A549 (cell line): Measurements from ENCODE around the gene EGFLAM. TPM values are rescaled to one million over a fixed set of nuclear protein-coding genes. Genes with fewer than 3 reads are reported as not detected.

Source experiments
- ATAC-seq, 2 experiments: fragments of 200-7000 bp in 1 of 2; fragments of >200 bp in 1 of 2; cut with Nextera tagmentation in 1 of 2; cut with Tn5 transposase in 1 of 2; 3 replicates each; pipeline versions ENCODE4 v1.8.0 to v1.9.1; 2018 to 2020; ENCODE audit warnings: mild to moderate bottlenecking in 1 of 2, moderate library complexity in 1 of 2
- CTCF ChIA-PET: fragments of 300-600 bp; sonication (Branson Sonifier 250); formaldehyde crosslinking; extraction: SDS; loops from one replicate; lab custom pipeline; 2021; ENCODE audit warnings: antibody characterized with exemption, inconsistent platforms; lab: Yijun Ruan, JAX
- POLR2A ChIA-PET: fragments of 350-600 bp; formaldehyde crosslinking; extraction: SDS; loops from one replicate; lab custom pipeline; 2021; ENCODE audit warnings: antibody characterized with exemption, inconsistent platforms; lab: Yijun Ruan, JAX
- DNase-seq, 2 experiments: peaks; one replicate each; pipeline versions ENCODE4 v3.0.0 to v3.0.0-alpha.2; 2011 to 2016; ENCODE audit warnings: low read depth in 1 of 2, low spot score in 1 of 2
- FAIRE-seq: peaks from 2 replicates; lab custom pipeline; 2011; peaks lifted over from hg19 to GRCh38; lab: Jason Lieb, UNC
- H3K27ac ChIP-seq, 2 experiments: fragments of >200 bp; sonication (Bioruptor Twin); formaldehyde crosslinking; 3 replicates each; pipeline ENCODE4 v1.5.1; 2016 to 2017
- H3K4me1 ChIP-seq: fragments of >200 bp; sonication (Bioruptor Twin); formaldehyde crosslinking; 3 replicates; pipeline ENCODE4 v1.6.1; 2016
- H3K4me2 ChIP-seq: fragments of >200 bp; sonication (Bioruptor Twin); formaldehyde crosslinking; 3 replicates; pipeline ENCODE4 v1.6.1; 2016
- H3K4me3 ChIP-seq: fragments of >200 bp; sonication (Bioruptor Twin); formaldehyde crosslinking; 3 replicates; pipeline ENCODE4 v1.5.1; 2016
- H3K9me3 ChIP-seq: fragments of >200 bp; sonication (Bioruptor Twin); formaldehyde crosslinking; 3 replicates; pipeline ENCODE4 v1.6.1; 2016
- CHD4 ChIP-seq: fragments of 200-600 bp; sonication (generic); IDR thresholded peaks from 2 replicates; pipeline ENCODE4 v1.6.1; 2016; ENCODE audit warnings: antibody characterized with exemption, mild to moderate bottlenecking, borderline replicate concordance
- EHMT2 ChIP-seq: fragments of 200-600 bp; sonication (generic); IDR thresholded peaks from 2 replicates; pipeline ENCODE4 v1.6.1; 2016; ENCODE audit warnings: antibody characterized with exemption, low read depth, mild to moderate bottlenecking, moderate library complexity
- ESRRA ChIP-seq: fragments of 150-350 bp; IDR thresholded peaks from 2 replicates; pipeline ENCODE4 v1.6.1; 2014; ENCODE audit warnings: mild to moderate bottlenecking, low read length, borderline replicate concordance
- FOXS1 ChIP-seq: fragments of 250-450 bp; sonication (Bioruptor Pico); IDR thresholded peaks from 2 replicates; pipeline ENCODE4 v1.5.0; 2020; ENCODE audit warnings: mild to moderate bottlenecking, moderate library complexity
- JUN ChIP-seq, 2 experiments: fragments of >200 bp; sonication (Bioruptor Twin); formaldehyde crosslinking; IDR thresholded peaks; 2 replicates in 1 of 2; 3 replicates in 1 of 2; pipeline ENCODE4 v1.6.1; 2016 to 2017
- JUNB ChIP-seq: fragments of >200 bp; sonication (Bioruptor Twin); formaldehyde crosslinking; IDR thresholded peaks from 2 replicates; pipeline ENCODE4 v1.6.1; 2016
- KDM1A ChIP-seq: fragments of 200-600 bp; sonication (generic); IDR thresholded peaks from 2 replicates; pipeline ENCODE4 v1.6.1; 2016; ENCODE audit warnings: low read depth, mild to moderate bottlenecking
- NFE2L2 ChIP-seq: fragments of 150-350 bp; conservative IDR thresholded peaks from 2 replicates; pipeline ENCODE4 v1.6.1; 2014; ENCODE audit warnings: low read length
- PHF8 ChIP-seq: fragments of 200-600 bp; sonication (generic); IDR thresholded peaks from 2 replicates; pipeline ENCODE4 v1.6.1; 2016; ENCODE audit warnings: low read depth, mild to moderate bottlenecking, antibody characterized with exemption, moderate library complexity, borderline replicate concordance
- RAD21 ChIP-seq, 2 experiments: fragments of >200 bp in 1 of 2; sonication (Bioruptor Twin) in 1 of 2; formaldehyde crosslinking in 1 of 2; IDR thresholded peaks in 1 of 2; conservative IDR thresholded peaks in 1 of 2; 2 replicates in 1 of 2; 3 replicates in 1 of 2; pipeline ENCODE4 v1.6.1; 2012 to 2018; ENCODE audit warnings: inconsistent platforms in 1 of 2
- RFX5 ChIP-seq: fragments of 450-650 bp; IDR thresholded peaks from 2 replicates; pipeline ENCODE4 v1.7.1; 2014; ENCODE audit warnings: antibody characterized with exemption, mild to moderate bottlenecking, moderate library complexity
- SREBF2 ChIP-seq: fragments of 450-650 bp; IDR thresholded peaks from 2 replicates; pipeline ENCODE4 v1.6.1; 2014; ENCODE audit warnings: mild to moderate bottlenecking, moderate library complexity
- TP53 ChIP-seq: fragments of 250-450 bp; sonication (Bioruptor Pico); IDR thresholded peaks from 2 replicates; pipeline ENCODE4 v1.5.0; 2021; ENCODE audit warnings: mild to moderate bottlenecking, moderate library complexity
- ZFP36 ChIP-seq: fragments of 450-650 bp; IDR thresholded peaks from 2 replicates; pipeline ENCODE4 v1.6.1; 2014; ENCODE audit warnings: borderline replicate concordance; ENCODE audit not compliant: partially characterized antibody
- WGBS: methylation state at CpG from one replicate; pipeline ENCODE4 v1.1.6; 2017; ENCODE audit errors: missing lambda C conversion rate; 5-methylcytosine and 5-hydroxymethylcytosine counted together
- polyA plus RNA-seq, 4 experiments: library from polyadenylated mRNA; depleted of rRNA in 3 of 4; stranded (reverse); fragments of >200 nt; fragmentation: RNase III in 1 of 4; extraction: RNeasy Plus Mini Kit Qiagen cat#74134 plus additional on column Dnase treatment in 1 of 4; gene quantifications; 2 replicates in 3 of 4; 3 replicates in 1 of 4; pipeline ENCODE4 v1.2.3, GENCODE V29; 2011 to 2017
- TF ChIP-seq, protein P1 (sequence below): IDR thresholded peaks from 2 replicates; pipeline ENCODE4 v1.6.1; 2012; ENCODE audit warnings: low read depth, borderline replicate concordance
- TF ChIP-seq, protein P2 (sequence below): IDR thresholded peaks from 2 replicates; pipeline ENCODE4 v1.6.1; 2012
- TF ChIP-seq, protein P3 (sequence below): fragments of 150-350 bp; IDR thresholded peaks from 2 replicates; pipeline ENCODE4 v1.6.1; 2014; ENCODE audit warnings: low read depth, mild to moderate bottlenecking, low read length
- TF ChIP-seq, protein P4 (sequence below): IDR thresholded peaks from 2 replicates; pipeline ENCODE4 v1.6.1; 2012
- TF ChIP-seq, protein P5 (sequence below): fragments of >200 bp; sonication (Bioruptor Twin); formaldehyde crosslinking; IDR thresholded peaks from 2 replicates; pipeline ENCODE4 v1.6.1; 2016
- TF ChIP-seq, protein P6 (sequence below): fragments of 250-450 bp; sonication (Bioruptor Pico); IDR thresholded peaks from 2 replicates; pipeline ENCODE4 v1.5.0; 2021; ENCODE audit warnings: mild to moderate bottlenecking, moderate library complexity, borderline replicate concordance

The EGFLAM gene
- polyA plus RNA-seq, 2 of the 4 experiments (the other 2 are of a cell fraction), result 0.13 TPM; not detected in 1

DNA sequence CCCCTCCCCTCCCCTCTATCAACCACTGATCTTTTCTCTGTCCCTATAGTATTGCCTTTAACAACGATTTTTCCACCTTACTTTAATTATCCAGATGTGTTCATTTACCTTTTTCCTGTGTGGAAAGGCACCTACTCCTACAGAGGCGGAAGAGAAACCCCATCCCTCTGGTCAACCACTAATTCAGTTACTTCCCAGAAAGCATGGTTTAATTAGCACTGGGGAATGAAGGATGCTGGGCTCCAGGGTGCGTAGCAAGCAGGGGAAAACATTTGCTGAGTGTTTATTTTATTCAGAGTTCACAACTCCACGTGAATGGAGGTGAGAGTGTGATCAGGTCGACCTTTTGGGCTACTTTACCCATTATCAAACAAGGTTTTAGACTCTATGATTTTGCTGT lies 16.7 kb upstream of the EGFLAM start (continued):
- TF ChIP-seq, protein P1, sequence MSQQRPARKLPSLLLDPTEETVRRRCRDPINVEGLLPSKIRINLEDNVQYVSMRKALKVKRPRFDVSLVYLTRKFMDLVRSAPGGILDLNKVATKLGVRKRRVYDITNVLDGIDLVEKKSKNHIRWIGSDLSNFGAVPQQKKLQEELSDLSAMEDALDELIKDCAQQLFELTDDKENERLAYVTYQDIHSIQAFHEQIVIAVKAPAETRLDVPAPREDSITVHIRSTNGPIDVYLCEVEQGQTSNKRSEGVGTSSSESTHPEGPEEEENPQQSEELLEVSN, result no peak
- TF ChIP-seq ZFP36 (no peak), NFE2L2 (no peak), FOXS1 (CRISPR knock-in tag) (no peak)
- TF ChIP-seq, protein P2, sequence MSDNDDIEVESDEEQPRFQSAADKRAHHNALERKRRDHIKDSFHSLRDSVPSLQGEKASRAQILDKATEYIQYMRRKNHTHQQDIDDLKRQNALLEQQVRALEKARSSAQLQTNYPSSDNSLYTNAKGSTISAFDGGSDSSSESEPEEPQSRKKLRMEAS, result no peak

DNA sequence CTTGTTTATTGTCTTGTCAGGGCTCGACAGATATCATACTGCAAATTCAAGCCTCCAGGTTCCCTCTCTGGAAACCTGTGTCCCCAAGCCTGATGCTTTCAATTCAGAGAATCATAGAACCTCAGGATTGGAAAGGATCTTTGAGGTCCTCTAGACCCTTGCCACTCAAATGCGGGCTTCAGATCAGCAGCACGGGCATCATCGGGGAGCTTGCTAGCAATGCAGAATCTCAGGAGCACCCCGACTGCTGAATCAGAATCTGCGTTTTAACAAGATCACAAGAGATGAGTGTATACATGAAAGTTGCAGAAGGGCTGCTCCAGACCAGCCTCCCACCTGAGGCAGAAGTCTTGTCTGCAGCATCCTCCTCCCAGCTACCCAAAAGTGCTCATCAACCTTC lies 13.1 kb upstream of the EGFLAM start:
- CTCF ChIA-PET, result interaction anchor here (1.5 kb wide), 1 partner anchor 12 kb away, joined by 3 read pairs; no protein-coding TSS in a partner anchor
- no peaks in the 10 kb centered on the region for H3K9me3 ChIP-seq
- no peak overlapping the region for H3K4me3 ChIP-seq
- no peak overlapping the region for H3K4me2 ChIP-seq
- no peak for DNase-seq
- ATAC-seq, result no peak
- TF ChIP-seq JUN (IDR thresholded peaks at IDR 0.05) (no peak), SREBF2 (no peak), RFX5 (no peak)
- no peaks in the 10 kb centered on the region for H3K4me1 ChIP-seq
- POLR2A ChIA-PET, result no interaction called here
- whole genome bisulfite sequencing, result 36% methylated on average over 6 of the region's 6 CpGs
- no peak for FAIRE-seq
- no peak overlapping the region for H3K27ac ChIP-seq

DNA sequence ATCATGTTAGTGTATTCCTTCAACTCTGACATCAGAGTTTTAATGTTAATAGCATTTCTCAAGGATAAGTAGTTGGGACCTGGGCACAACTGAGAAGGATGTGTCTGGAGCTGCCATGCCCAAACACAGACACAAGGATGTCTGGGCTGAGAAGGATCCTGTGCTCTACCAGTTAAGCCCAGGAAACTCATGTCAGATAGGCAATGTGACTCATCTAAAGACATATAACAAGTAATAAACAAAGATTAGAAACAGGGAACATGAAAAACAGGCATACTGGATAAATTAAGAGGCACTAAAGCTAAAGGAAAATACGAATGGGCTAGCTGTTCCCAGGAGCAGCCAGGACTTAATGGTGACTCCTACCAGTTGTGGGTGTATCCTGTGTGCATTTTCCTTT lies 9.1 kb upstream of the EGFLAM start:
- ATAC-seq (no peak), DNase-seq (no peak), FAIRE-seq (no peak)
- ChIA-PET POLR2A (no interaction called here), CTCF (interaction anchor here (0.8 to 2.4 kb wide), 7 partner anchors 9 to 561 kb away, joined by 3 to 16 read pairs (median 3); no protein-coding TSS in a partner anchor)
- TF ChIP-seq, protein P3, sequence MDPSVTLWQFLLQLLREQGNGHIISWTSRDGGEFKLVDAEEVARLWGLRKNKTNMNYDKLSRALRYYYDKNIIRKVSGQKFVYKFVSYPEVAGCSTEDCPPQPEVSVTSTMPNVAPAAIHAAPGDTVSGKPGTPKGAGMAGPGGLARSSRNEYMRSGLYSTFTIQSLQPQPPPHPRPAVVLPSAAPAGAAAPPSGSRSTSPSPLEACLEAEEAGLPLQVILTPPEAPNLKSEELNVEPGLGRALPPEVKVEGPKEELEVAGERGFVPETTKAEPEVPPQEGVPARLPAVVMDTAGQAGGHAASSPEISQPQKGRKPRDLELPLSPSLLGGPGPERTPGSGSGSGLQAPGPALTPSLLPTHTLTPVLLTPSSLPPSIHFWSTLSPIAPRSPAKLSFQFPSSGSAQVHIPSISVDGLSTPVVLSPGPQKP, result no peak
- TF ChIP-seq ESRRA (no peak), CHD4 (no peak), PHF8 (no peak), EHMT2 (no peak), RAD21 (conservative IDR thresholded peaks at IDR 0.05 in 1 of 2, IDR thresholded peaks at IDR 0.05 in 1 of 2) (no peak), NFE2L2 (no peak), TP53 (CRISPR knock-in tag) (no peak), KDM1A (no peak), JUNB (no peak)
- TF ChIP-seq, protein P4, sequence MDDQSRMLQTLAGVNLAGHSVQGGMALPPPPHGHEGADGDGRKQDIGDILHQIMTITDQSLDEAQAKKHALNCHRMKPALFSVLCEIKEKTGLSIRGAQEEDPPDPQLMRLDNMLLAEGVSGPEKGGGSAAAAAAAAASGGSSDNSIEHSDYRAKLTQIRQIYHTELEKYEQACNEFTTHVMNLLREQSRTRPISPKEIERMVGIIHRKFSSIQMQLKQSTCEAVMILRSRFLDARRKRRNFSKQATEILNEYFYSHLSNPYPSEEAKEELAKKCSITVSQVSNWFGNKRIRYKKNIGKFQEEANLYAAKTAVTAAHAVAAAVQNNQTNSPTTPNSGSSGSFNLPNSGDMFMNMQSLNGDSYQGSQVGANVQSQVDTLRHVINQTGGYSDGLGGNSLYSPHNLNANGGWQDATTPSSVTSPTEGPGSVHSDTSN, result no peak
- TF ChIP-seq, protein P5, sequence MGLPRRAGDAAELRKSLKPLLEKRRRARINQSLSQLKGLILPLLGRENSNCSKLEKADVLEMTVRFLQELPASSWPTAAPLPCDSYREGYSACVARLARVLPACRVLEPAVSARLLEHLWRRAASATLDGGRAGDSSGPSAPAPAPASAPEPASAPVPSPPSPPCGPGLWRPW, result no peak
- TF ChIP-seq, protein P6, sequence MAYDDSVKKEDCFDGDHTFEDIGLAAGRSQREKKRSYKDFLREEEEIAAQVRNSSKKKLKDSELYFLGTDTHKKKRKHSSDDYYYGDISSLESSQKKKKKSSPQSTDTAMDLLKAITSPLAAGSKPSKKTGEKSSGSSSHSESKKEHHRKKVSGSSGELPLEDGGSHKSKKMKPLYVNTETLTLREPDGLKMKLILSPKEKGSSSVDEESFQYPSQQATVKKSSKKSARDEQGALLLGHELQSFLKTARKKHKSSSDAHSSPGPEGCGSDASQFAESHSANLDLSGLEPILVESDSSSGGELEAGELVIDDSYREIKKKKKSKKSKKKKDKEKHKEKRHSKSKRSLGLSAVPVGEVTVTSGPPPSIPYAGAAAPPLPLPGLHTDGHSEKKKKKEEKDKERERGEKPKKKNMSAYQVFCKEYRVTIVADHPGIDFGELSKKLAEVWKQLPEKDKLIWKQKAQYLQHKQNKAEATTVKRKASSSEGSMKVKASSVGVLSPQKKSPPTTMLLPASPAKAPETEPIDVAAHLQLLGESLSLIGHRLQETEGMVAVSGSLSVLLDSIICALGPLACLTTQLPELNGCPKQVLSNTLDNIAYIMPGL (CRISPR knock-in tag), result no peak
- H3K4me2 ChIP-seq, result no peak overlapping the region
- WGBS, result 0% methylated on average over 1 of the region's 1 CpG
- H3K27ac ChIP-seq, result no peak overlapping the region
- no peaks in the 10 kb centered on the region for H3K4me1 ChIP-seq
- H3K9me3 ChIP-seq, result no peaks in the 10 kb centered on the region
- H3K4me3 ChIP-seq, result no peak overlapping the region
